ENCODE results near the gene KLHDC7B.

Gene KLHDC7B

DNA sequence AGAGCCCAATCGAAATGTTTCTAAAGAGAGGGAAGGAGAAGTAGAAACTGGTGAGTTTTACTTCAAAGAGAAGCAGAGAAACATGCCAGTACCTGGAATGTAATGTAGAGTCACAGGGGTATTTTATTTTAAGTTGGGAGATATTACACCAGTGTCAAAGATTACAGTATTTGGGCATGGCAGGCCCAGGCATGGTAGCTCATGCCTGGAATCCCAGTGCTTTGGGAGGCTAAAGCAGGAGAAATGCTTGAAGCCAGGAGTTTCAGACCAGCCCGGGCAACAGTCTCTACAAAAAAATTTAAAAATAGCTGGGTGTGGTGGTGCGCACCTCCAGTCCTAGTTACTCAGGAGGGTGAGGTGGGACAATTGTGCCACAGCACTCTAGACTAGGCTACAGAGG, 14.3 kb downstream of the KLHDC7B start:
- TF ChIP-seq EZH2phosphoT487 (IDR thresholded peaks at IDR 0.05; ENCODE audit: low read depth) = no peak
- TF ChIP-seq, protein P1, sequence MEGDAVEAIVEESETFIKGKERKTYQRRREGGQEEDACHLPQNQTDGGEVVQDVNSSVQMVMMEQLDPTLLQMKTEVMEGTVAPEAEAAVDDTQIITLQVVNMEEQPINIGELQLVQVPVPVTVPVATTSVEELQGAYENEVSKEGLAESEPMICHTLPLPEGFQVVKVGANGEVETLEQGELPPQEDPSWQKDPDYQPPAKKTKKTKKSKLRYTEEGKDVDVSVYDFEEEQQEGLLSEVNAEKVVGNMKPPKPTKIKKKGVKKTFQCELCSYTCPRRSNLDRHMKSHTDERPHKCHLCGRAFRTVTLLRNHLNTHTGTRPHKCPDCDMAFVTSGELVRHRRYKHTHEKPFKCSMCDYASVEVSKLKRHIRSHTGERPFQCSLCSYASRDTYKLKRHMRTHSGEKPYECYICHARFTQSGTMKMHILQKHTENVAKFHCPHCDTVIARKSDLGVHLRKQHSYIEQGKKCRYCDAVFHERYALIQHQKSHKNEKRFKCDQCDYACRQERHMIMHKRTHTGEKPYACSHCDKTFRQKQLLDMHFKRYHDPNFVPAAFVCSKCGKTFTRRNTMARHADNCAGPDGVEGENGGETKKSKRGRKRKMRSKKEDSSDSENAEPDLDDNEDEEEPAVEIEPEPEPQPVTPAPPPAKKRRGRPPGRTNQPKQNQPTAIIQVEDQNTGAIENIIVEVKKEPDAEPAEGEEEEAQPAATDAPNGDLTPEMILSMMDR (IDR thresholded peaks at IDR 0.05; ENCODE audit: low read depth, low read length) = no peak
- Histone ChIP-seq H3K36me3 (replicated peaks; ENCODE audit: low read depth, low read length) (no peaks in the 10 kb centered on the region), H4K20me1 (ENCODE audit: insufficient read depth, low read length) (no peaks in the 10 kb centered on the region), H3K9me3 (ENCODE audit: insufficient read depth, low read length) (no peaks in the 10 kb centered on the region), H3K79me2 (ENCODE audit: low read length) (no peaks in the 10 kb centered on the region), H3K4me1 (ENCODE audit: low read length) (no peaks in the 10 kb centered on the region), H2AFZ (ENCODE audit: low read depth, low read length) (no peak overlapping the region), H3K4me2 (ENCODE audit: low read length) (no peak overlapping the region), H3K9ac (ENCODE audit: low read length) (no peak overlapping the region), H3K4me3 (ENCODE audit: low read length) (no peak overlapping the region), H3K27ac (ENCODE audit: low read length) (no peak overlapping the region), H3K27me3 (ENCODE audit: low read depth, low read length) (no peaks in the 10 kb centered on the region)

DNA sequence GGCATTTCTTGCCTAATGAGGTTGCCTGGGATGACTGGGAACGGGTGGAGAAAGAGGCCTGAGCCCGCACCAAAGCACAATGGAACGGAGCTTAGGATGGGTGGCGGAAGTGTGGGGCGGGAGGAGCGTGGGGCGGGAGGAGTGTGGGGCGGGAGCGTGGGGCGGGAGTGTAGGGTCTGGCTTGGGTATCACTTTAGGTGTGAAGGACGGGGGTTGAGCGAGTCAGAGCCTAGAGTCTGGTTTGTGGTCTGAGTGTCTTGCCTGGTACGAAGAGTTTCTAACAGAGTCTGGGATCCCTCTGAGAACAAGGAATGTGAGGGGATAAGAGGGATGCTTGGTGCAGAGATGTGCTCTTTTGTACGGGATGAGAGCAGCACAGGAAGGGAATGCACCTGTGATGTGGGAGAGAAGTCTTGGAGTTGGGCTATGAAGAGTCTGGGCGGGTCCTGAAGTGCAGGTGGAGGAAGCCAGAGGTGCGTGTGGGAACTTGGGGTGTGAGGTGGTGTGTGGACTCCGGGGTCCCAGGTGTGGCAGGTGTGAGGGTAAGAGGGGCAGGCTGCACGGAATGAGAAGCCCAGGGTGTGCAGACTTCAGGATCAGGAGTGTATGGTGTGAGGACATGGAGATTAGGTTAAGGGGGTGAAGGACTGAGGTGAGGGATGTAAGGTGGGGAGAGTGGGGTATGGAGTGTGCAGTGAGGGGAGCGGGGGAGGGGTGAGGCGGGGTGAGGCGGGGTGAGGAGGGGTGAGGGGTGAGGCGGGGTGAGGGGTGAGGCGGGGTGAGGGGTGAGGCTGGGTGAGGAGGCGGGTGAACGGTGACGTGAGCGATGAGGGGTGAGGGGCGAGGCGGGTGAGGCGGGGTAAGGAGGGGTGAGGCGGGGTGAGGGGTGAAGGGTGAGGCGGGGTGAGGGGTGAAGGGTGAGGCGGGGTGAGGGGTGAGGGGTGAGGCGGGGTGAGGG, 16.0 kb downstream of the KLHDC7B start:
- Histone ChIP-seq H3K4me2 (ENCODE audit: low read length) (no peak overlapping the region), H3K27ac (ENCODE audit: low read length) (no peak overlapping the region), H3K36me3 (replicated peaks; ENCODE audit: low read depth, low read length) (no peaks in the 10 kb centered on the region), H3K4me1 (ENCODE audit: low read length) (no peaks in the 10 kb centered on the region), H3K9me3 (ENCODE audit: insufficient read depth, low read length) (no peaks in the 10 kb centered on the region), H3K9ac (ENCODE audit: low read length) (no peak overlapping the region), H3K4me3 (ENCODE audit: low read length) (no peak overlapping the region), H3K79me2 (ENCODE audit: low read length) (no peaks in the 10 kb centered on the region), H2AFZ (ENCODE audit: low read depth, low read length) (no peak overlapping the region), H3K27me3 (ENCODE audit: low read depth, low read length) (no peaks in the 10 kb centered on the region), H4K20me1 (ENCODE audit: insufficient read depth, low read length) (no peaks in the 10 kb centered on the region)
- no peak for TF ChIP-seq EZH2phosphoT487 (IDR thresholded peaks at IDR 0.05; ENCODE audit: low read depth)
- TF ChIP-seq, protein P1 (IDR thresholded peaks at IDR 0.05; ENCODE audit: low read depth, low read length) = no peak

DNA sequence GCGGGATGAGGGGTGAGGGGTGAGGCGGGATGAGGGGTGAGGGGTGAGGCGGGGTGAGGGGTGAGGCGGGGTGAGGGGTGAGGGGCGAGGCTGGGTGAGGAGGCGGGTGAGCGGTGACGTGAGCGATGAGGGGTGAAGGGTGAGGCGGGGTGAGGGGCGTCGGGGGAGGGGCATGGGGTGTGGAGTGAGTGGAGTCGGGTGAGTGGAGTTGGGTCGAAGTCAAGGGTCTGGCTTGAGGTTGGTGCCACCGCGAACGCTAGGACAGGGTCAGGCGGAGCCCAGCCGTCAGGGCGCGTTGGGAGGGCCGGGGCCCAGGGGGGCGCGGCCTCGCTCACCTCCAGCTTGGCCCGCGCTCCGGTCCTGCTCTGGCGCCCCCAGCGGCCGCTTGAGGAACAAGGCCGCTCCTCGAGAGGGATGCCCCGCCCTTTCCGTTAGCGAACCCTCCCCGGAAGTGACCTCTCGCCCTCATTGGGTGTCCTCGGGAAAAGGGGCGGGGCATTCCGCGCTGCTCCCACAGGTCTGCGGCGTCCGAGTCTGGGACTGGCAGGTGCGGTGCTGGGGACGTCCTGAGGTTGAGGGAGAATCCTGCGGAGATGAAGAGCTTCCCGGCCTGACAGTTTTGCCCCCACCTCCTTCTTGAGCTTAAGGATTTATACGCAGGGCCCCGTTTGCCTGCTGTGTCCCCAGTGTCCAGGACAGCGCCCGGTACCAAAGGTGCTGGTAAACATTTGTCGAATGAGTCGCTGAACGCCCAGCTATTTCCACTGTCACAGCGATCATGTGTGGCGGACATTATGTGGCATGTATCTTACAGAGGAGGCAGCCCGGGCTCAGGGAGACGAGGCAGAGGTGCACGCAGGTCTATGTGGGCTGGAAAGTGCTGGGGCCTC, 17.1 kb downstream of the KLHDC7B start, which contains the start of gene SYCE3:
TSS of gene SYCE3 (minus strand) at position 397 of the 890 bp plus-strand sequence. CDS start 6,514 bp downstream, outside the sequence.
- no peaks in the 10 kb centered on the region for H3K9me3 ChIP-seq (ENCODE audit: insufficient read depth, low read length)
- no peaks in the 10 kb centered on the region for H3K79me2 ChIP-seq (ENCODE audit: low read length)
- no peaks in the 10 kb centered on the region for H4K20me1 ChIP-seq (ENCODE audit: insufficient read depth, low read length)
- TF ChIP-seq, protein P1 (IDR thresholded peaks at IDR 0.05; ENCODE audit: low read depth, low read length) = peak; percentile 52
- no peak for TF ChIP-seq EZH2phosphoT487 (IDR thresholded peaks at IDR 0.05; ENCODE audit: low read depth)
- H3K4me3 ChIP-seq (ENCODE audit: low read length) = peak within 1 kb of the TSS; percentile 87
- no peak within 1 kb of the TSS for H3K27ac ChIP-seq (ENCODE audit: low read length)
- no peaks in the 10 kb centered on the region for H3K27me3 ChIP-seq (ENCODE audit: low read depth, low read length)
- peak within 1 kb of the TSS; percentile 79 for H3K4me2 ChIP-seq (ENCODE audit: low read length)
- H3K36me3 ChIP-seq (replicated peaks; ENCODE audit: low read depth, low read length) = no peaks in the 10 kb centered on the region
- H3K4me1 ChIP-seq (ENCODE audit: low read length) = no peaks in the 10 kb centered on the region
- peak within 1 kb of the TSS; percentile 61 for H3K9ac ChIP-seq (ENCODE audit: low read length)
- H2AFZ ChIP-seq (ENCODE audit: low read depth, low read length) = no peak within 1 kb of the TSS

All from OCI-LY3 (cell line).